Stimulated activated CD4-positive, alpha-beta T cell treated with anti-CD3 and anti-CD28 coated beads, TNF-alpha, amount 100 ng/mL, for 1 hour (primary cell): Measurements from ENCODE around the gene PDE4A.
"Not testable (repeated sequence)": the region's sequence is repeated elsewhere in the genome, so short reads cannot be mapped to it uniquely, and the experiment has no call there.

ENCODE experiments used
- DNase-seq, 3 donors: peaks; one replicate each; pipeline ENCODE4 v3.0.0-alpha.2; 2020; ENCODE audit warnings: low read depth in 3 of 3, low spot score in 1 of 3

The PDE4A gene

DNA sequence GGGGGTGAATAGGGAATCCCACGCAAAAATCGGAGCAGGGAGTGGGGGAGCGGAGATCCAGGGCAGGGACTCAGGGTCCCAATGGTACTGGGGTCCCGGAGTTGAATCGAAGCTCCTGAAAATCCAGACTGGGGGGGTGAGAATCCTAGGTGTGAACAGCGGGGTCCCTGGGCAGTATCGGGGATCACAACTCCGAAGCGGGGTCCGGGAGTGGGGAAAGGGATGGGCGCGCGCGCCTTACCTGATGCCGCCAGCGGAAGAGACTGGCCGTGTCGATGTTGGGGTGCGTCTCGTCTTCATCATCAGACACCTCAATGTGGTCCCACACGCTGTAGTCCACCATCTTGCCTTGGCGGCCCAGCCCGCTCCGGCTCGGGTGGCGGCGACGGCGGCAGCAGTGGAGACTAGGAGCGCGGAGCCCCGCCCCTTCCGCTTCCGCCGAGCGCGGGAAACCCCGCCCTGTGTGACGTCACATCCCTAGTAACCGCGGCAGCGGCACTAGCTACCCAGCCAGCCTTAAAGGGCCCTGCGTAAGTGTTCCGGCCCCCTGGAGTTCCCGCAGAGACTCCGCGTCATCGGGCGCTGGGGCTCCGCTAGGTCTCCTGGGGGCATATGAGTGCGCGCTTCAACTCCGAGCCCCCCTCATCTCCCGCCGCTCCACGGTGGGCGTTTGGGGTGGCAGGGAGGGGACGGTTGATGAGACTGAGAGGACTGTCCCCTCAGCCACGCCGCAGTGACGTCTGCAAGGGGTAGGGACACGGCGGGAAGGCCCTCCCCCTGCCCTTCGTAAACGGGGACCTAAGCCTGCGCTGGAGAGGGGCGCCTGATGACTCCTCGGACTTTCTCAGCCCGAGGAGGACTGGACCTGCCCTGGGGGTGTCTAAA, 17.0 kb upstream of the PDE4A start, which contains the start of gene CDC37:
TSS of gene CDC37 (minus strand) at position 406 of the 885 bp plus-strand sequence. CDS start at position 343, 63 bp downstream.
- DNase-seq: peak; percentile 90 to 98 (median 94)

DNA sequence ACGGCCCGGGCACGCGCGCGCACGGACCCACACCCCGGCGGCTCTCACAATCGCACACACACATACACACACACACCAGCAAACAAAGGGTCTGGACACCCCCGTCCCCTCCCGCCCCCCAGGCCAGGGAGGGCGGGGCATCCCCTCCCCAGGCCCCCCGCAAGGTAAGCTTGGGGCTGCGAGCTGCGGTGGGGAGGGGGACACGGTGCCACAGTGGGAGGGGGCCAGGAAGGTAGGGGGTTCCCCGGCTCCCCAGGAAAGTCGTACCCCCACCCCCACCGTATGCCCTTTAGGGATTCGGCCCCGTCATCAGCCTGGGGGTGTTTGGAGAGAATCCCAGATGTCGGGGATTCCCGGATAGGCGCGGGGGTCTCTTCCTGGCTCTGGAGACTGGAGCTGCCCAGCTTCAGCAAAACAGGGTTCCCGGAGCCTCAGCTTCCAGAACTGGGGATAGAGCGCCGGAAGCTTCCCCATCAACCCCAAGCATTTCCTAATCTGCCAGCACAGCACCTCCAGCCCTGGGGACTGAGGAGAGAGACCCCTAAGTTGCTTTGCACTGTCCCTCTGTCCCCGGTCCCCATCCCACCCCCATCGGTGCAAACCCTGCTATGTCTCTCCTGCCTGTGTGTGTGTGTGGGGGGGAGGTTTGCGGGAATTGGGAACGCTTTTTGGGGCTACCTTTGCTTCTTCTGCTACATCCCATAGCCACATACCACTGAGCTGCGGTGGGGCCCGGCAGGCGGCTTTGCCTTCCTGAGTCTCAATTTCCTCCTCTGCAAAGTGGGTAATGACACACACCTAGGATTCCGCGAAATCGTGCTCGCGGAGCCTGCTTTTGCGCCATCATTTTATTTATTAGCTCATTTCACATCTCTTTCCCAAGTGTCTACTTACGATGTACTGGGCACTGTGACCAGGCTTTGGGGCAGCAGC, 15.2 kb upstream of the PDE4A start:
- no peak for DNase-seq

DNA sequence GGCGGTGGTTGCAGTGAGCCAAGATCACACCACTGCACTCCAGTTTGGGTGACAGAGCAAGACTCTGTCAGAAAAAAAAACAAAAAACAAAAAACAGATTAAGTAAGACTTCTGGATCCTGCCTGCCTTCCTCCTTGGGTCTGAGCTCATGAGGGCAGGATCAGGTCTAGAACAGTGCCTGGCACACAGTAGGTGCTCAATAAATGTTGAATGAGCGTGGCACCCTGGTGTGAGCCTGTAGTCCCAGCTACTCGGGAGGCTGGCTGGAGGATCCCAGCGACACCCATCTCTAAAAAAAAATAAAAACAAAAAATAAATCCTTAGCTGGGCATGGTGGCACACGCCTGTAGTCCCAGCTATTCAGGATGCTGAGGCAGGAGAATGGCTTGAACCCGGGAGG, 14.1 kb upstream of the PDE4A start:
- DNase-seq: no peak

DNA sequence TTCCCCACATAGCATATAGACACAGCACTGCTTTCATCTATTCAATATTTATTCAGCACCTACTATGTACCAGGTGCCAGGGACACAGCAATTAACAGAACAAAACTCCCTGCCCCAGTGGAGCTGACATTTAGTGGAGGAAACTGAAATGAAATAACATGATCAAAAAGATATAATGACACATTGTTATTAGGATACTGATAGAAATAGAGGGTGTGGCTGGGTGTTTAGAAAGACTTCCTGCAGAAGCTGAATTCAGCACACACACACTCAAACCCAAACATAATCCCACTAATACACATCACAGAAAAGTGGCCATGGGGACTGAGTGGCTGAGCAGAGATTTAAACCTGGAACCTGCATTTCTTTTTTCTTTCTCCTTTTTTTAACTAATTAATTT, 13.2 kb upstream of the PDE4A start:
- no peak for DNase-seq

DNA sequence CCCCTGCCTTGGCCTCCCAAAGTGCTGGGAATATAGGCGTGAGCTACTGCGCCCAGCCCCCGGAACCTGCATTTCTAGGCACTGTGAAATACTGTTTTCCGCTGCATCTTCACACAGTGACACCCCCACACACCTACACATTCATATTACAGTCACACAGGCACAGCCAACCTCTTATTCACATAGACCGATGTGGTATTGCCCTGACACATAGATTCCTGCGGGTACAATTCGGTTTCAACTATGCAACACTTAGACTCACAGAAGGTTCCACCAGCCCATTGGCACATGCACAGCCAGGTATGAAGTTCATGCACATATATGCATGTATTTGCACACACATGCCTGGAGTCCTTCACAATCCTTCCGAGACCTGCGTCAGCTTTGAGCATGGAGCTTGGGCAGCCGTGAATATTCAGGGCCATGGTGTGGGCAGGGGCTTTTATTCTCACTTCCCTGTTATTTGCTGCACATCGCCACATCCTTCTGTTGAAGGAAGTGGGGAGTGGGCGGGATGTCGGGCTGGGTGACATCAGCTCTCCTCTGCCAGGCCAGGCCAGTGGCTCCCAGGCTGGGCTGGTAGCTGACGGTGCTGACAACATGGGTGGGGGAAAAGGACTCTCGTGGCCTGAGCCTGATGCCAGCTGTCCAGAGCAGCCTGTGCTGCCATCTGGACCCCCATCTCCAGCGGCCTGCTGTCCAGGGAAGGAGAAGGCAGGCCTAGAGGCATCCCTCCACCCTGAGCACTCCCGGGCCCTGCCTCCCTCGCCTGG, 11.6 kb upstream of the PDE4A start:
- no peak for DNase-seq

DNA sequence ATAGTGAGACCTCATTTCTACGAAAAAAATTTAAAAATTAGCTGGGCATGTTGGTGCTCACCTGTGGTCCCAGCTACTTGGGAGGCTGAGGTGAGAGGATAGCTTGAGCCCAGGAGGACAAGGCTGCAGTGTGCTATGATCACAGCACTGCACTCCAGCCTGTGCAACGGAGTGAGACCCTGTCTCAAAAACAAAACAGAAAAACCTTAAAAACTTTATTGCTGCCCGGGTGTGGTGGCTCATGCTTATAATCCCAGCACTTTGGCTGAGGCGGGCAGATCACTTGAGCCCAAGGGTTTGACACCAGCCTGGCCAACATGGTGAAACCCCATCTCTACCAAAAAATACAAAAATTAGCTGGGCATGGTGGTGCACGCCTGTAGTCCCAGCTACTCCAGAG, 9.1 kb upstream of the PDE4A start:
- not testable (repeated sequence) for DNase-seq

DNA sequence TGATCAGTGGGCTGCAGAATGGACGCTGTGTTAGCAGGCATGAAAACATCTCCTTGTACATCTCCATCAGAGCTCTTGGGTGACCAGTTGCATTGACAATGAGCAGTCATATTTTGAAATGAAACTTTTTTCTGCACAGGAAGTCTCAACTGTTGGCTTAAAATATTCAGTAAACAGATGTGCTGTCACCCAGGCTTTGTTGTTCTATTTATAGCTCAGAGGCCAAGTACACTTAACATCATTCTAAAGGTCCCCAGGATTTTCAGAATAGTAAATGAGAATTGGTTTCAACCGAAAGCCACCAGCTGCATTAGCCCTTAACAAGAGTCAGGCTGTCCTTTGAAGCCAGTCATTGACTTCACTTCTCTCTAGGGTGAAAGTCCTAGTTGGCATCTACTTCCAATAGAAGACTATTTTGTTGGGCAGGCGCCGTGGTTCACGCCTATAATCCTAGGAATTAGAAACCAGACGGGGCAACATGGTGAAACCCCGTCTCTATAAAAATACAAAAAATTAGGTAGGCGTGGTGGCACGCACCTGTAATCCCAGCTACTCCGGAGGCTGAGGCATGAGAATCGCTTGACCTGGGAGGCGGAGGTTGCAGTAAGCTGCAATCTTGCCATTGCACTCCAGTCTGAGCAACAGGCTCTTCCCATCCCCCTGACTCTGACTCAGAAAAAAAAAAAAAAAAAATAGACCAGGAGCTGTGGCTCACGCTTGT, 7.9 kb upstream of the PDE4A start:
- no peak for DNase-seq

DNA sequence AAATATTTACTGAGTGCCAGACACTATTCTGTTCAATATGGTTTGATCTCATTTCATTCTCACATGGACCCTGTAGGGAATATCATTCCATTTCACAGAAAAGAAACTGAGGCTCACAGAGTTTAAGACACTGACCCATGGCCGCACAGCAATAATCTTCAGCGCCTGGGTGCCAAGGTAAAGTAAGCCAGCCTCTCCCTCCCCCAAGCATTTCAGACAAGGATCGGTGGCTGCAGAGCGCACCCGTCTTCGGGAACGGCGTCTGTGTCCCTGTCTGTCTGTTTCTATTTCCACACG, 4.3 kb upstream of the PDE4A start:
- no peak for DNase-seq

DNA sequence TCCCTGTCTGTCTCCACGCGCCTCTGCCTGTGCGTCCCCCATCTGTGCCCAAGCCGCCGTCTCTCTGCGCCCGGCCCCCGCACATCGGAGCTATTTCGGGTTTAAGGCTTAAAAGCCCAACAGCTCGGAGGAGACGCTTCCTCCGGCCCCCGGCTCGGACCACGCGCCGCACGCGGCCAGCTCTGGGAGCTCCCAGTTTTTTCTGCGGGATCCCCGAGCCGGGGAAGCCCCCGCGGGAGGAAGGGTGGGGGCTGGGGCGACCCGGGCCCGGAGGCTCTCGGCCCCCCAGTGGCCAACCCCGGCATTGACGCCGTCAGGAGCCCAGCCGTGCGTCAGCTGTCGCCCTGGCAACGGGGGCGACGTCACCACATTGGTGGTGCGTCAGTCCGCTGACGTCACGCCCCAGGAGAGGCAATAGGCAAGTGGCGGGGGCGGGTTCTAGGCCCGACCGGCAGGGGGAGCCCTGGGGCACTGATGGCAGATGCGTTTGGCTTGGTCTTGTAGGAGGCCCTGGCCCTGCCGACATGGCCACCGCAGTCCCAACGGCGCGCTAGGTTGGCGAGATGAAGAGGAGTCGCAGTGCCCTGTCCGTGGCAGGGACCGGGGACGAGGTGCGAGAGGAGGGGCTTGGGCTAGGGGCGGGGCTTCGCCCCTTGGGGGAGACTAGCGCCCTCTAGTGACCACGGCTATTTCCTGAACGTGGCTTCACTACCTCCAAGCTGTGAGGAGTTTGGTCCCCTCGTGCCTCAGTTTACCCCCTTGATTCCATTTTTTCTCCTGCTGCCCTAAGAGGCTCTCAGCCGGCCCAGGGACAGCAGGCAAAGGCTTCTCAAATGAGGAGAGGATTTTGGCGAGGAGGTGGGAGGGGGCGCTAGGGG, 3.7 kb upstream of the PDE4A start:
- peak; percentile 79 to 92 (median 85) for DNase-seq

DNA sequence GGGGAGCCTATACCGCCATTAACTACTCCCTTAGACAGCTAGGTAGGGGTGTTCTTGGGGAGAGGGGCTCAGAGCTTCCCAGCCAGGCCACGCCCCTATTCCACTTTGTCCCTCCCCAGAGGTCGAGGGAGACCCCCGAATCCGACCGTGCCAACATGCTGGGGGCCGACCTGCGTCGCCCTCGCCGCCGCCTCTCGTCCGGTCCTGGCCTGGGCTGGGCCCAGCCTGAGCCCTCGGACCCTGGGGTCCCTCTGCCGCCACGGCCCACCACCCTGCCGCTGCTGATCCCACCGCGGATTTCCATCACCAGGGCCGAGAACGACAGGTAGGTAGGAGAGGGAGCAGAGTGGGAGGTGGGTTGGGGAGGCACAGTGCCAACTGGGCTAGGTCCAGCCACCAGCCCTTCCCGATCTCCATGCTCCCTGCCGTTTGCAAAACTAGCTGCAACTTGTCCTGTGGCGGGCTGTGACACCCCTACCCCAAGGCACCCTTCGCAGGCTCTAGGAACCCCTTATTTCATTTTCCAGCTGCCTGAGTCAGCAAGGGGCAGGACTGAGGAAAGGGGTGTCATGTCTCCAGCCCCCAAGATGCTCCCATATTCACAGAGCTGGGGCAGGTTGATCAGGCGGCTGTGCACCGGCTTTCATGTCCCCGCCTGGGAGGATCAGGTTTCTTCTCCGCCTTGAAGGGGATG, 2.6 kb upstream of the PDE4A start:
- no peak for DNase-seq

DNA sequence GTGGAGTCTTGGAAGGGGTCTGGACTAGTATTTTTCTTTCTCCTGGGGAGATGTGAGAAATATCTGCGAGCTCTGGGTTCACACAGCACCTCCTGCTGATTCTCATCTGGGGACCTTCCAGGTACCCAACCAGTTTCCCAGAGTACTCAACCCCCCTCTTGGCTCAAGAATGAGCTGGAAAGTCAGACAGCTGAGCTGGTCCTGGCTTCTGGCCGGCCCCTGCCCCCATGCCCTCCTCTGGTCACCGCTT, 2.2 kb upstream of the PDE4A start:
- DNase-seq: no peak

DNA sequence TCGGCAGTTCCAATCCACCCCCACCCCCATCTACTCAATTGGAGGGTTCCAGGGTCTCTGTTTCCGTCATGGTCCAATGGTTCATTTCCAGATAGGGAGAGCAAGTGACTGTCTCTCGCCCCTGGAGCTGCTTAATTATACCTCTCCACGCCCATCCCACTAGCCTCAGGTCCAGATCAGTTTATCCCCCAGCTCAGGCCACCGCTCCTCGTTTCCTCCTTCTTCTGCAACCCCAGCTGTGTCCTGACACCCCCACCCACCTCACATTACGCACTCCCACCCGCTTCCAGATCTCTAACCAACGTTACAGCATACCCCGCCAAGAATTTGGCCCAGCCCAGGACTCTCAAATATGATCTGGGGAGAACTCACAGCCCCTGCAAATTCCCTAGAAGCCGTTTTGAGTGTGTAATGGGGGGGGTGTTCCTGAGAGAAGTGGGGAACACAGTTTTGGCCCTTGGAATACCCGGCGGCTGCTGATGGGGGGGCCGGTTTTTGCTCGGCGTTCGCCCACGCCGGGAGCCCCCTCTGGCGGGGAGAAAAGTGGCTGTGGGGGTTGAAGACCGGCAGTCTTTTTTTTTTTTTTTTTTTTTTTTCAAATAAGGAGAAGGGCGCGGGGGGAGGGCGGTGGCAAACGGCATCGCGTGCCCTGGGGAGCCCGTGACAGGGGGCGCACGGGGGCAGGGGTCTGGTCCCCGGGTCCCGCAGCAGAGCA, 1.7 kb upstream of the PDE4A start:
- no peak for DNase-seq

DNA sequence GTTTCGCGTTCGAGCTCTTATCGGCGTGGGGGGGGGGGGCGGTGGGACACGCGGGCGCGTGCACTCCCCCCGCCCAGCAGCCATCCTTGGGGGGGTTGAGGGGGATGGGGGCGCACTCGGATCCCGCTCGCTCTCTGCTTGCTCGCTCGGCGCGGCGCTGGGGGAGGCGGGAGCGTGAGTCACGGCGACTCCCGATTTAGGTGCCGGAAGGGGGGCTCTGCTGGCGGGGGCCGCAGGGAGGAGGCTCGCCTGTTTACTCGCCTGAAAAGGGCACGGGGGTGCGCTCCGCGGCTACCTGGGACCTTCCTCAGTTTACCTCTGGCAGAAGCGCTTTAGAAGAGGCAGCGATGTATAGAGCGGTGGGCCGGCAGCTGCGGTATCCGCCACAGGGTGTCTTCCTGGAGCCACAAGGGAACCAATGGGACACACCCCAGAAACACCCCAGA, 1.1 kb upstream of the PDE4A start:
- no peak for DNase-seq

DNA sequence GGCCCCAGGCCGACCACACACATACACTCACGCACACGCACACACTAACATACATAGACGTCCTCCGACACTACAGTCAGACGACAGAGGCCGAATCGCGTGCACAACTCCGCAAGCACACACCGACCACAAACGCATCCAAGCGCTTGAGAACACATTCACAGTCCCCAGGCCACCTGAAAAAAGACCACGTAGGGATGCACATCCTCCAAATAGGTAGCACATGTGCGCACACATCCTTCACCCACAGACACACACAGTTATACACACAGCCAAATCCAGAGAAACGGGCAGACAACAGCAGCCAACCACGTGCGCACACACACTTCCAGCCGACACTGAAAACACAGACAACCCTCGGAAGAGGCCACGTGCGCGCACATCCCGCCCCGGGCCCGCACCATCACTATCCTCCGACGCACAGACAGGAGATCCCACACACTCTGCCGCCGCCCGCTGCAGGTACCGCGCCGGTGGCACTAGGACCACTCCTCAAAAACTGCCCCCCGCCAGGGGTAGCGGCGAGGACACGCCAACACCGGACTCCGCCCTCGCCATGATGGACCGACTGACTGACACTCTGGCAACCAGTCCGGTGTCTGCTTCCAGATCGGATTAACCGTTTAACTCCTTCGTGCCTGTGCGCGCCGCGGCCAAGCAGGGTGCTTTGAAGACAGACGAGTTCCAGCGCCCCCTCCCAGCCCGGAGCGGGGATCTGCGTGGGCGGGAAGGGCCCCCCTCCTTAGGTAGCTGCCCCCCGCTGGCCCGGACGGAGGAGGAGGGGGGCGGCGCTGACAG, 493 bp upstream of the PDE4A start:
- DNase-seq: no peak

DNA sequence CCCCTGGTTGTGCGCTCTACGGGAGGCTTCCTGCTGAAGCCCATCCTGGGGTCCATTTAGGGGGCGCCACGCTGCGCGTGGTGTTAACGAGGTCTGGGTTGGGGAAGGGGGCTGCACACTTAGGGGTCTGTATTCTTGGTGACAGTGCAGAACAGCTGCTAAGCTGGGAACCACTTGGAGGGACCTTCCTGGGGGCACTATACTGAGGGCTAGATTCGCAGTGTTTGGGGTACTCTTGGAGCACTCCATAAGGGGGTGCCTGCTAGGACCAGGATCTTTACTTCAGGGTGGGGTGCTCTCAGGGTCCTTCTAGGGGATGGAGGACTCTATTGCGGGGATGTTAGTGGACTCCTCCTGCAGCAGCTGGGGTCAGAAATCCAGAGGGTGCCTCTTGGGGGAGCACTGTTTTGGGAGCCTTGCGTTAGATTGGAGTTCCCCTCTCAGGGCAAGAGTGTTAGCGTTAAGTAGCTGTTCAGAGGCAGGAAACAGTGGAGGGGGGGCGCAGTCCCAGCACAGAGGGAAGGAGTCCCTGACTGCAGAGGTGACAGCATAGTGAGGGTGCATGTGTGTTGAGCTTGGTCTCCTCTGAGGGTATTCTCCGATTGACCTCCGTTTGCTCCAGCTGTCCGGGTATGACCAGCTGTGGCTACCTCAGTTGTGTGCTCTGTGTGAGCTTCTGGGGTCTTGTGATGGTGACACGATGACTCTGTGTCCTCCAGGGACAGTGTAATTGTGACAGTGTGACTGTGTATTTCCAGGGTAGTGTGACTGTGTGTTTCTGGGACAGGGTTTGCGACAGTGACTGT, 1.1 kb downstream of the PDE4A start:
- DNase-seq: no peak

DNA sequence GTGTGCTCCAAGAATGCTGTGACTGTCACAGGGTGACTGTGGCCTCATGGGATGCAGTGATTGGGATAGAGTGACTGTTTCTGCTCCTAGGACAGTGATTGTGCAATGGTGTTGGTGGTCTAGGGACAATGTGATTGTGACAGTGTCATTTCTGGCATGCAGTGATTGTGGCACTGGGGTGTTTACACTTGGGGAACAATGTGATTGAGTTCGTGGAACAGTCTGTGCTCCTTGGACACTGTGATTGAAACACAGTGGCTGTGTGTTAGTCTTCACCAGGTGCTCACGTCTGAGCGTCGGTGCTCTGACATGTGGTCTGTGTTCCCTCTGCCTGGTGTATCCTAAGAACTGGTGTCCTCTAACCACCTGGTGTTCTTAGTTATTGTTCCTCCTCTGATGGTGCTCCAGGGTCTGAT, 1.7 kb downstream of the PDE4A start:
- DNase-seq: no peak

DNA sequence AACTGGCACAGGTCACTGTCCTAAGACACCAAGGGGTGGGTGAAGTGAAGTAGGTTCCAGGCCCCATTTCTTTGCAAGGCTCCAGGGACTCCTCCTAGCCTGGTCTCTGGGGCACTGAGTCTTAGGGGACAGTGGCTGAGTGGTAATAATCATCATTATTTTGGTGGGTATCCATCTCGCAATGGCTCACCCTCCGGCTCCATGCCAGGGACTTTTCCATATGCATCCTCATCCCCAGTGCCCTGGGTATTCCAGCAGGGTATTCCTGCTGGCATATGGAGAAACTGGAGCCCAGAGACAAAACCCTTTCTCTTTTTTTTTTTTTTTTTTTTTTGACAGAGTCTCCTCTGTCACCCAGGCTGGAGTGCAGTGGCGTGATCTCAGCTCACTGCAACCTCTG, 2.5 kb downstream of the PDE4A start:
- no peak for DNase-seq
